CD4-positive, alpha-beta T cell treated with Interferon alpha-2 for 1 hour (primary cell): ENCODE measurements around the gene MSX2.

Experiments used
- DNase-seq, 2 donors: peaks; one replicate each; pipeline ENCODE4 v3.0.0-alpha.2; 2020 to 2022

MSX2 gene

GRCh38 chr5:174719793-174720611, 4.4 kb upstream of the MSX2 start:
- DNase-seq, result no peak

GRCh38 chr5:174720612-174721529, 3.5 kb upstream of the MSX2 start:
- no peak for DNase-seq

GRCh38 chr5:174721530-174722432, 2.6 kb upstream of the MSX2 start:
- no peak for DNase-seq

GRCh38 chr5:174722500-174722899, 1.9 kb upstream of the MSX2 start:
- DNase-seq, result no peak

- no peak for DNase-seq
These were observed 935 bp upstream of the MSX2 start for GRCh38 chr5:174723315-174723978.

GRCh38 chr5:174723979-174724483, 351 bp upstream of the MSX2 start:
- no peak for DNase-seq

GRCh38 chr5:174725261-174725990, 1.0 kb downstream of the MSX2 start:
- no peak for DNase-seq

- DNase-seq, result no peak
These were observed 1.7 kb downstream of the MSX2 start for GRCh38 chr5:174725991-174726601.

GRCh38 chr5:174726916-174727793, 2.8 kb downstream of the MSX2 start:
- DNase-seq, result no peak

- no peak for DNase-seq
These were observed 3.7 kb downstream of the MSX2 start for GRCh38 chr5:174727794-174728680.

- DNase-seq, result no peak
These were observed 4.8 kb downstream of the MSX2 start for GRCh38 chr5:174729075-174729680.

- DNase-seq, result no peak
These were observed 7.0 kb downstream of the MSX2 start for GRCh38 chr5:174731214-174732035.

- no peak for DNase-seq
These were observed 7.9 kb downstream of the MSX2 start for GRCh38 chr5:174732036-174733020.

- DNase-seq, result no peak
These were observed 8.8 kb downstream of the MSX2 start for GRCh38 chr5:174733091-174733690.

GRCh38 chr5:174733836-174734235, 9.5 kb downstream of the MSX2 start:
- no peak for DNase-seq
